BLaER1 treated with 17β-estradiol and CSF1 and Interleukin-3, amounts not matched to agents 10 nM and 100 nM (cell line): ENCODE results near the gene UBE2E3.
"Not testable (repeated sequence)": the region's sequence is repeated elsewhere in the genome, so short reads cannot be mapped to it uniquely, and the experiment has no call there.

Experiments
- H3K27ac ChIP-seq, 11 experiments: shearing (Covaris generic); formaldehyde crosslinking; 2 replicates each; pipeline ENCODE4 v1.8.1; 2022
- H3K27me3 ChIP-seq, 11 experiments: shearing (Covaris generic); formaldehyde crosslinking; 2 replicates each; pipeline ENCODE4 v1.8.1; 2022
- H3K36me3 ChIP-seq, 11 experiments: shearing (Covaris generic); formaldehyde crosslinking; 2 replicates each; pipeline ENCODE4 v1.8.1; 2022
- H3K4me1 ChIP-seq, 10 experiments: shearing (Covaris generic); formaldehyde crosslinking; 2 replicates each; pipeline ENCODE4 v1.8.1; 2022
- H3K4me2 ChIP-seq, 11 experiments: shearing (Covaris generic); formaldehyde crosslinking; 2 replicates each; pipeline ENCODE4 v1.8.1; 2022
- H3K4me3 ChIP-seq, 10 experiments: shearing (Covaris generic); formaldehyde crosslinking; 2 replicates each; pipeline ENCODE4 v1.8.1; 2022
- H3K9ac ChIP-seq, 11 experiments: shearing (Covaris generic); formaldehyde crosslinking; 2 replicates each; pipeline ENCODE4 v1.8.1; 2022
- H3K9me3 ChIP-seq, 11 experiments: shearing (Covaris generic); formaldehyde crosslinking; replicated peaks in 1 of 11; 2 replicates each; pipeline ENCODE4 v1.8.1; 2022
- H4K20me1 ChIP-seq, 11 experiments: shearing (Covaris generic); formaldehyde crosslinking; 2 replicates each; pipeline ENCODE4 v1.8.1; 2022
- Cebpa-rat ChIP-seq, 11 experiments: shearing (Covaris generic); IDR thresholded peaks; 2 replicates each; pipeline ENCODE4 v1.8.1; 2022

UBE2E3 gene

GRCh38 chr2:180980106-180980942 lies at the start of gene UBE2E3:
Gene UBE2E3 (plus strand): TSS chr2:180980605. CDS start chr2:180982043, 1,438 bp downstream.
- H3K9me3 ChIP-seq, result no peaks in the 10 kb centered on the region
- no peak for TF ChIP-seq Cebpa-rat (IDR thresholded peaks at IDR 0.05)
- H3K9ac ChIP-seq, result peak within 1 kb of the TSS; percentile 89 to 96 (median 94)
- H3K36me3 ChIP-seq, result peaks cover 0 to 17% (median 9%) of the 10 kb centered on the region in 11 experiments; a peak in 13 of 22 replicates
- no peaks in the 10 kb centered on the region for H3K27me3 ChIP-seq
- H3K4me3 ChIP-seq, result peak within 1 kb of the TSS; percentile 70 to 90 (median 81)
- H3K4me1 ChIP-seq, result peaks cover 30 to 42% (median 40%) of the 10 kb centered on the region in 10 experiments
- peak within 1 kb of the TSS; percentile 86 to 96 (median 91) for H3K27ac ChIP-seq
- H4K20me1 ChIP-seq, result no peaks in the 10 kb centered on the region
- H3K4me2 ChIP-seq, result peak within 1 kb of the TSS; percentile 83 to 96 (median 88)

- H3K4me2 ChIP-seq, result no peak overlapping the region
- no peaks in the 10 kb centered on the region for H3K36me3 ChIP-seq
- H3K27me3 ChIP-seq, result no peaks in the 10 kb centered on the region
- H4K20me1 ChIP-seq, result no peaks in the 10 kb centered on the region
- H3K27ac ChIP-seq, result no peak overlapping the region
- no peak overlapping the region for H3K9ac ChIP-seq
- H3K9me3 ChIP-seq, result peaks cover 0 to under 1% (median 0%) of the 10 kb centered on the region in 11 experiments; a peak in 1 of 22 replicates
- H3K4me1 ChIP-seq, result no peaks in the 10 kb centered on the region
- TF ChIP-seq Cebpa-rat (IDR thresholded peaks at IDR 0.05), result no peak
- no peak overlapping the region for H3K4me3 ChIP-seq
These were observed 48.6 kb upstream of the UBE2E3 start for GRCh38 chr2:180931841-180932240.

- Histone ChIP-seq H3K4me1 (peaks cover 0 to 3% (median 0%) of the 10 kb centered on the region in 10 experiments; a peak in 1 of 20 replicates), H4K20me1 (no peaks in the 10 kb centered on the region)
These were observed 47.1 kb upstream of the UBE2E3 start for GRCh38 chr2:180933332-180933731.

GRCh38 chr2:180934911-180935310 lies 45.5 kb upstream of the UBE2E3 start:
- no peak overlapping the region for H3K4me3 ChIP-seq
- H3K27ac ChIP-seq, result no peak overlapping the region
- H3K27me3 ChIP-seq, result no peaks in the 10 kb centered on the region
- H3K4me1 ChIP-seq, result peaks cover 0 to 3% (median 0%) of the 10 kb centered on the region in 10 experiments; a peak in 1 of 20 replicates
- no peaks in the 10 kb centered on the region for H4K20me1 ChIP-seq
- TF ChIP-seq Cebpa-rat (IDR thresholded peaks at IDR 0.05), result no peak
- no peaks in the 10 kb centered on the region for H3K36me3 ChIP-seq
- peaks cover 0 to 13% (median 0%) of the 10 kb centered on the region in 11 experiments; a peak in 5 of 22 replicates for H3K9me3 ChIP-seq
- H3K9ac ChIP-seq, result no peak overlapping the region
- no peak overlapping the region for H3K4me2 ChIP-seq

More at GRCh38 chr2:180933332-180933731, 47.1 kb upstream of the UBE2E3 start:
- peaks cover 0 to 13% (median 0%) of the 10 kb centered on the region in 11 experiments; a peak in 5 of 22 replicates for H3K9me3 ChIP-seq
- H3K4me2 ChIP-seq, result no peak overlapping the region
- H3K27ac ChIP-seq, result no peak overlapping the region
- TF ChIP-seq Cebpa-rat (IDR thresholded peaks at IDR 0.05), result no peak
- H3K9ac ChIP-seq, result no peak overlapping the region
- no peak overlapping the region for H3K4me3 ChIP-seq
- no peaks in the 10 kb centered on the region for H3K27me3 ChIP-seq
- H3K36me3 ChIP-seq, result no peaks in the 10 kb centered on the region

GRCh38 chr2:180937480-180937879 lies 42.9 kb upstream of the UBE2E3 start:
- H3K9me3 ChIP-seq, result peaks cover 0 to 13% (median 0%) of the 10 kb centered on the region in 11 experiments; a peak in 5 of 22 replicates
- not testable (repeated sequence) for H4K20me1 ChIP-seq, H3K36me3 ChIP-seq, H3K9ac ChIP-seq, H3K4me3 ChIP-seq, H3K4me1 ChIP-seq, H3K27me3 ChIP-seq
- peak overlapping the region in 2 of 11 experiments; percentile 16 to 18; a peak in 2 of 22 replicates for H3K4me2 ChIP-seq
- H3K27ac ChIP-seq, result peak overlapping the region in 1 of 11 experiments; percentile 28; a peak in 1 of 22 replicates

- H3K4me3 ChIP-seq, result no peak overlapping the region
- no peaks in the 10 kb centered on the region for H4K20me1 ChIP-seq
- no peaks in the 10 kb centered on the region for H3K27me3 ChIP-seq
- peaks cover 0 to 13% (median 0%) of the 10 kb centered on the region in 11 experiments; a peak in 5 of 22 replicates for H3K9me3 ChIP-seq
- H3K27ac ChIP-seq, result no peak overlapping the region; a peak in 1 of 22 replicates
- TF ChIP-seq Cebpa-rat (IDR thresholded peaks at IDR 0.05), result no peak
- no peak overlapping the region for H3K9ac ChIP-seq
- peaks cover 0 to 3% (median 0%) of the 10 kb centered on the region in 10 experiments; a peak in 1 of 20 replicates for H3K4me1 ChIP-seq
- H3K36me3 ChIP-seq, result no peaks in the 10 kb centered on the region
- H3K4me2 ChIP-seq, result no peak overlapping the region
These were observed 42.0 kb upstream of the UBE2E3 start for GRCh38 chr2:180938451-180938850.

GRCh38 chr2:180943275-180943674 lies 37.1 kb upstream of the UBE2E3 start:
- Histone ChIP-seq H3K27me3 (no peaks in the 10 kb centered on the region), H3K9me3 (no peaks in the 10 kb centered on the region), H3K36me3 (no peaks in the 10 kb centered on the region), H3K4me1 (no peaks in the 10 kb centered on the region), H3K27ac (no peak overlapping the region), H3K4me3 (no peak overlapping the region), H4K20me1 (no peaks in the 10 kb centered on the region), H3K4me2 (no peak overlapping the region), H3K9ac (no peak overlapping the region)
- no peak for TF ChIP-seq Cebpa-rat (IDR thresholded peaks at IDR 0.05)

GRCh38 chr2:180944372-180944771 lies 36.0 kb upstream of the UBE2E3 start:
- H3K36me3 ChIP-seq, result no peaks in the 10 kb centered on the region
- no peaks in the 10 kb centered on the region for H3K27me3 ChIP-seq
- no peak overlapping the region for H3K9ac ChIP-seq
- no peak overlapping the region for H3K4me2 ChIP-seq
- no peaks in the 10 kb centered on the region for H3K9me3 ChIP-seq
- H4K20me1 ChIP-seq, result no peaks in the 10 kb centered on the region
- no peak overlapping the region for H3K27ac ChIP-seq
- no peak for TF ChIP-seq Cebpa-rat (IDR thresholded peaks at IDR 0.05)
- H3K4me3 ChIP-seq, result no peak overlapping the region
- H3K4me1 ChIP-seq, result no peaks in the 10 kb centered on the region

GRCh38 chr2:180947208-180947689 lies 33.2 kb upstream of the UBE2E3 start:
- no peaks in the 10 kb centered on the region for H4K20me1 ChIP-seq
- no peaks in the 10 kb centered on the region for H3K9me3 ChIP-seq
- H3K36me3 ChIP-seq, result no peaks in the 10 kb centered on the region
- H3K9ac ChIP-seq, result no peak overlapping the region
- no peak for TF ChIP-seq Cebpa-rat (IDR thresholded peaks at IDR 0.05)
- H3K27ac ChIP-seq, result no peak overlapping the region
- no peaks in the 10 kb centered on the region for H3K27me3 ChIP-seq
- H3K4me3 ChIP-seq, result no peak overlapping the region
- H3K4me1 ChIP-seq, result no peaks in the 10 kb centered on the region
- no peak overlapping the region for H3K4me2 ChIP-seq
